Measurements from ENCODE around the gene KCTD12.

GRCh38 chr13:76929320-76929719 lies 43.1 kb upstream of the KCTD12 start:
- TF ChIP-seq CTCF (IDR thresholded peaks at IDR 0.05) (no peak), POLR2A (IDR thresholded peaks at IDR 0.05) (no peak)

Measured in Peyer's patch (tissue), 4 donors.